WTC11 (cell line): ENCODE results near the gene CGN. TPM values are rescaled to one million over a fixed set of nuclear protein-coding genes. Genes with fewer than 3 reads are reported as not detected.

ENCODE experiments used
- ATAC-seq: fragments of 200-7000 bp; cut with Tn5 transposase; 2 replicates; pipeline ENCODE4 v1.10.0; 2021; ENCODE audit warnings: mild to moderate bottlenecking, moderate library complexity
- CTCF ChIA-PET: fragments of 300-600 bp; sonication (Branson Sonifier 250); formaldehyde crosslinking; loops from one replicate; lab custom pipeline; 2021; ENCODE audit warnings: antibody characterized with exemption; lab: Charles Lee
- POLR2A ChIA-PET: fragments of 350-600 bp; sonication (Branson Sonifier 250); formaldehyde crosslinking; loops from one replicate; lab custom pipeline; 2021; ENCODE audit warnings: antibody characterized with exemption; lab: Charles Lee
- DNase-seq: peaks from one replicate; pipeline ENCODE4 v3.0.0; 2021; ENCODE audit warnings: low spot score
- H3K27ac Mint-ChIP-seq: 2 replicates; pipeline ENCODE4 v1.8.0; 2021; ENCODE audit warnings: mixed read lengths
- H3K27me3 Mint-ChIP-seq: 2 replicates; pipeline ENCODE4 v1.8.0; 2021; ENCODE audit warnings: low read depth, mild to moderate bottlenecking, moderate library complexity, mixed read lengths
- H3K36me3 Mint-ChIP-seq: 2 replicates; pipeline ENCODE4 v1.8.0; 2021; ENCODE audit warnings: mixed read lengths
- H3K4me1 Mint-ChIP-seq: 2 replicates; pipeline ENCODE4 v1.8.0; 2022; ENCODE audit warnings: mixed read lengths
- H3K4me3 Mint-ChIP-seq: 2 replicates; pipeline ENCODE4 v1.8.0; 2021; ENCODE audit warnings: mild to moderate bottlenecking, moderate library complexity, mixed read lengths
- H3K9me3 Mint-ChIP-seq: 2 replicates; pipeline ENCODE4 v1.8.0; 2021; ENCODE audit warnings: mixed read lengths
- ATF1 ChIP-seq: sonication (generic); formaldehyde crosslinking; IDR thresholded peaks from 2 replicates; pipeline ENCODE4 v1.8.1; 2023; ENCODE audit warnings: mild to moderate bottlenecking, moderate library complexity, missing genetic modification reagents
- E2F1 ChIP-seq: sonication (generic); formaldehyde crosslinking; IDR thresholded peaks from 2 replicates; pipeline ENCODE4 v1.8.0; 2022; ENCODE audit warnings: mild to moderate bottlenecking, missing genetic modification reagents
- ESRRA ChIP-seq: sonication (generic); formaldehyde crosslinking; IDR thresholded peaks from 2 replicates; pipeline ENCODE4 v1.8.1; 2022; ENCODE audit warnings: mild to moderate bottlenecking, missing genetic modification reagents, borderline replicate concordance
- FOXK1 ChIP-seq: sonication (generic); formaldehyde crosslinking; IDR thresholded peaks from 2 replicates; pipeline ENCODE4 v1.8.0; 2022; ENCODE audit warnings: mild to moderate bottlenecking, moderate library complexity, missing genetic modification reagents
- GABPB1 ChIP-seq: sonication (generic); formaldehyde crosslinking; IDR thresholded peaks from 2 replicates; pipeline ENCODE4 v1.8.1; 2023; ENCODE audit warnings: mild to moderate bottlenecking, missing genetic modification reagents
- GRHL2 ChIP-seq: fragments of 250-450 bp; sonication (Bioruptor Pico); IDR thresholded peaks from 2 replicates; pipeline ENCODE4 v1.8.0; 2022; ENCODE audit warnings: mild to moderate bottlenecking, moderate library complexity; ENCODE audit not compliant: insufficient replicate concordance, severe bottlenecking
- HMGA2 ChIP-seq: fragments of 250-450 bp; sonication (Bioruptor Pico); IDR thresholded peaks from 2 replicates; pipeline ENCODE4 v1.4.0; 2021; ENCODE audit warnings: mild to moderate bottlenecking, moderate library complexity
- KAT7 ChIP-seq: sonication (generic); formaldehyde crosslinking; IDR thresholded peaks from 2 replicates; pipeline ENCODE4 v1.8.1; 2023; ENCODE audit warnings: missing genetic modification reagents, mild to moderate bottlenecking, borderline replicate concordance
- MYBL2 ChIP-seq: sonication (generic); formaldehyde crosslinking; IDR thresholded peaks from 2 replicates; pipeline ENCODE4 v1.8.1; 2023; ENCODE audit warnings: mild to moderate bottlenecking, moderate library complexity, missing genetic modification reagents
- NR2C2 ChIP-seq: sonication (generic); formaldehyde crosslinking; IDR thresholded peaks from 2 replicates; pipeline ENCODE4 v1.8.0; 2022; ENCODE audit warnings: mild to moderate bottlenecking, missing genetic modification reagents
- STAT6 ChIP-seq: sonication (generic); formaldehyde crosslinking; conservative IDR thresholded peaks from 2 replicates; pipeline ENCODE4 v1.8.1; 2023; ENCODE audit warnings: mild to moderate bottlenecking, low read depth, missing genetic modification reagents, moderate library complexity
- TCF7 ChIP-seq: sonication (generic); formaldehyde crosslinking; IDR thresholded peaks from 2 replicates; pipeline ENCODE4 v1.8.0; 2022; ENCODE audit warnings: mild to moderate bottlenecking, low read depth, missing genetic modification reagents, moderate library complexity
- ZBTB21 ChIP-seq: sonication (generic); formaldehyde crosslinking; IDR thresholded peaks from 2 replicates; pipeline ENCODE4 v1.8.1; 2023; ENCODE audit warnings: mild to moderate bottlenecking, missing genetic modification reagents, borderline replicate concordance
- ZNF317 ChIP-seq: sonication (generic); formaldehyde crosslinking; IDR thresholded peaks from 2 replicates; pipeline ENCODE4 v1.8.1; 2023; ENCODE audit warnings: low read depth, mild to moderate bottlenecking, moderate library complexity, missing genetic modification reagents, borderline replicate concordance
- ZNF416 ChIP-seq: fragments of 250-450 bp; sonication (Bioruptor Pico); IDR thresholded peaks from 2 replicates; pipeline ENCODE4 v1.9.0; 2021; ENCODE audit warnings: mild to moderate bottlenecking, inconsistent platforms
- ZNF532 ChIP-seq: fragments of 250-450 bp; sonication (Bioruptor Pico); IDR thresholded peaks from 2 replicates; pipeline ENCODE4 v1.9.0; 2021; ENCODE audit warnings: mild to moderate bottlenecking, borderline replicate concordance
- ZSCAN18 ChIP-seq: fragments of 250-450 bp; sonication (Bioruptor Pico); IDR thresholded peaks from 2 replicates; pipeline ENCODE4 v2.1.2; 2022; ENCODE audit warnings: mild to moderate bottlenecking, moderate library complexity
- total RNA-seq: library from RNA; stranded (reverse); gene quantifications from 3 replicates; pipeline ENCODE4 v1.2.3, GENCODE V29; 2021
- TF ChIP-seq, protein P1 (sequence below): sonication (generic); formaldehyde crosslinking; IDR thresholded peaks from 2 replicates; pipeline ENCODE4 v1.8.0; 2023; ENCODE audit warnings: missing genetic modification reagents, mild to moderate bottlenecking, borderline replicate concordance

The CGN gene
- total RNA-seq, 1 experiment from 2014 or later, result 68.7 TPM

DNA sequence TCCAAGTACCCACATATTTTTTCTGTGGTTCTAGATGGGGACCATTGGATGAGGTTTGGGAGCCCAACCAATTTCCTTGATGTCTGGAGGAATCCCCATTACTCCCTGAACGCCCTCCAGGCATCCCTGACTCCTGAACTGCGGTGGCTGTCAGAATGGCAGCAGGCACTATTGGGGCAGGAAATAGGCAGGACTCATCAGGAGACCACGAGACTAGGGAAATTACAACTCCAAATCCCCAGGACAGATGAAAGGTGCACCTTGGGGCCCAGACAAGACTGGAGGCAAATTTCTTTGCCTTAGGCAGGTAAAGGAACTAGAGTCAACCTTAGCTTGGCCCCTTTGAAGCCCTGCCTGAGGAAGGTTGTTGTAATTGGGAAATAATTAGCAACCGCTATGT lies 1.1 kb downstream of the CGN start:
- DNase-seq (no peak), ATAC-seq (no peak)
- Mint-ChIP-seq H3K36me3 (no peaks in the 10 kb centered on the region), H3K4me1 (peaks cover 52% of the 10 kb centered on the region), H3K27ac (0 out of 2 replicates have a peak overlapping the region, but pooled peaks have one; percentile 57), H3K4me3 (peak overlapping the region; percentile 84), H3K9me3 (no peaks in the 10 kb centered on the region), H3K27me3 (no peaks in the 10 kb centered on the region)
- CTCF ChIA-PET, result interaction anchor here (1.0 to 1.7 kb wide), 5 partner anchors 8 to 324 kb away, joined by 3 to 5 read pairs (median 3); no protein-coding TSS in a partner anchor
- TF ChIP-seq STAT6, result no peak
- TF ChIP-seq, protein P1, sequence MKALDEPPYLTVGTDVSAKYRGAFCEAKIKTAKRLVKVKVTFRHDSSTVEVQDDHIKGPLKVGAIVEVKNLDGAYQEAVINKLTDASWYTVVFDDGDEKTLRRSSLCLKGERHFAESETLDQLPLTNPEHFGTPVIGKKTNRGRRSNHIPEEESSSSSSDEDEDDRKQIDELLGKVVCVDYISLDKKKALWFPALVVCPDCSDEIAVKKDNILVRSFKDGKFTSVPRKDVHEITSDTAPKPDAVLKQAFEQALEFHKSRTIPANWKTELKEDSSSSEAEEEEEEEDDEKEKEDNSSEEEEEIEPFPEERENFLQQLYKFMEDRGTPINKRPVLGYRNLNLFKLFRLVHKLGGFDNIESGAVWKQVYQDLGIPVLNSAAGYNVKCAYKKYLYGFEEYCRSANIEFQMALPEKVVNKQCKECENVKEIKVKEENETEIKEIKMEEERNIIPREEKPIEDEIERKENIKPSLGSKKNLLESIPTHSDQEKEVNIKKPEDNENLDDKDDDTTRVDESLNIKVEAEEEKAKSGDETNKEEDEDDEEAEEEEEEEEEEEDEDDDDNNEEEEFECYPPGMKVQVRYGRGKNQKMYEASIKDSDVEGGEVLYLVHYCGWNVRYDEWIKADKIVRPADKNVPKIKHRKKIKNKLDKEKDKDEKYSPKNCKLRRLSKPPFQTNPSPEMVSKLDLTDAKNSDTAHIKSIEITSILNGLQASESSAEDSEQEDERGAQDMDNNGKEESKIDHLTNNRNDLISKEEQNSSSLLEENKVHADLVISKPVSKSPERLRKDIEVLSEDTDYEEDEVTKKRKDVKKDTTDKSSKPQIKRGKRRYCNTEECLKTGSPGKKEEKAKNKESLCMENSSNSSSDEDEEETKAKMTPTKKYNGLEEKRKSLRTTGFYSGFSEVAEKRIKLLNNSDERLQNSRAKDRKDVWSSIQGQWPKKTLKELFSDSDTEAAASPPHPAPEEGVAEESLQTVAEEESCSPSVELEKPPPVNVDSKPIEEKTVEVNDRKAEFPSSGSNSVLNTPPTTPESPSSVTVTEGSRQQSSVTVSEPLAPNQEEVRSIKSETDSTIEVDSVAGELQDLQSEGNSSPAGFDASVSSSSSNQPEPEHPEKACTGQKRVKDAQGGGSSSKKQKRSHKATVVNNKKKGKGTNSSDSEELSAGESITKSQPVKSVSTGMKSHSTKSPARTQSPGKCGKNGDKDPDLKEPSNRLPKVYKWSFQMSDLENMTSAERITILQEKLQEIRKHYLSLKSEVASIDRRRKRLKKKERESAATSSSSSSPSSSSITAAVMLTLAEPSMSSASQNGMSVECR (CRISPR knock-in tag), result no peak
- TF ChIP-seq ZSCAN18 (CRISPR knock-in tag), result no peak
- TF ChIP-seq HMGA2, result no peak
- no peak for TF ChIP-seq ATF1 (CRISPR knock-in tag)
- no peak for TF ChIP-seq ZNF317
- TF ChIP-seq GRHL2 (CRISPR knock-in tag), result no peak
- no peak for TF ChIP-seq ZNF416 (CRISPR knock-in tag)
- no peak for TF ChIP-seq ZBTB21
- no peak for TF ChIP-seq ESRRA (CRISPR knock-in tag)
- TF ChIP-seq GABPB1 (CRISPR knock-in tag), result no peak
- no peak for TF ChIP-seq E2F1 (CRISPR knock-in tag)
- POLR2A ChIA-PET, result interaction anchor here (0.6 to 4.1 kb wide), 5 partner anchors 28 to 481 kb away, joined by 3 to 56 read pairs (median 5); partner anchors contain the start of genes C2CD4D, POGZ and TUFT1

- DNase-seq (peak; percentile 67), ATAC-seq (peak; percentile 10)
- TF ChIP-seq FOXK1 (peak; percentile 45; the same call in 1 of the 2 replicates), NR2C2 (CRISPR knock-in tag) (no peak), ZBTB21 (no peak), KAT7 (CRISPR knock-in tag) (no peak), ZNF532 (CRISPR knock-in tag) (no peak), TCF7 (no peak), MYBL2 (CRISPR knock-in tag) (no peak)
- H3K4me1 Mint-ChIP-seq, result peaks cover 52% of the 10 kb centered on the region
- H3K4me3 Mint-ChIP-seq, result peak overlapping the region; percentile 84
- POLR2A ChIA-PET, result interaction anchor here (0.6 to 4.1 kb wide), 6 partner anchors 27 to 480 kb away, joined by 3 to 56 read pairs (median 3); partner anchors contain the start of genes POGZ and TUFT1
- CTCF ChIA-PET, result interaction anchor here (1.0 to 1.2 kb wide), 3 partner anchors 22 to 324 kb away, joined by 3 to 5 read pairs (median 3); no protein-coding TSS in a partner anchor
- no peaks in the 10 kb centered on the region for H3K9me3 Mint-ChIP-seq
- H3K36me3 Mint-ChIP-seq, result no peaks in the 10 kb centered on the region
- no peaks in the 10 kb centered on the region for H3K27me3 Mint-ChIP-seq
- H3K27ac Mint-ChIP-seq, result peak overlapping the region; percentile 96
Measured at GRCh38 chr1:151512801-151513625, 1.8 kb downstream of the CGN start.
